ENCODE data around the gene ZMYND10. TPM values are rescaled to one million over a fixed set of nuclear protein-coding genes. Genes with fewer than 3 reads are reported as not detected.

ZMYND10 gene
- polyA plus RNA-seq, 4 donors = 3.1 to 5.1 (median 4.4) TPM

- DNase-seq (ENCODE audit: low read depth in 4 of 4, low spot score in 2 of 4) = peak; percentile 83 to 95 (median 91)
Measured at GRCh38 chr3:50292159-50293078, 53.1 kb downstream of the ZMYND10 start, which contains the start of gene IFRD2. Gene IFRD2 (minus strand): TSS chr3:50292429. CDS start chr3:50292274, 155 bp downstream.

Other genes with a start within 250 kb of the ZMYND10 start
- 100 to 1,000 TPM in 1 of 4 donors, 10 to 100 TPM in 3; 68.6 to 101 (median 80.4) TPM for gene SEMA3F, start 190.4 kb downstream of the ZMYND10 start, polyA plus RNA-seq (ENCODE audit: insufficient read length in 4 of 4)
- not detected for gene GNAT1, start 154.1 kb downstream of the ZMYND10 start, polyA plus RNA-seq (ENCODE audit: insufficient read length in 4 of 4)
- 1 to 10 TPM; 4.4 to 8.4 (median 7.8) TPM for gene SLC38A3, start 140.5 kb downstream of the ZMYND10 start, polyA plus RNA-seq (ENCODE audit: insufficient read length in 4 of 4)
- 100 to 1,000 TPM; 176 to 232 (median 220) TPM for gene GNAI2, start 109.5 kb downstream of the ZMYND10 start, polyA plus RNA-seq (ENCODE audit: insufficient read length in 4 of 4)
- gene SEMA3B, start 76.6 kb downstream of the ZMYND10 start, polyA plus RNA-seq (ENCODE audit: insufficient read length in 4 of 4) = 100 to 1,000 TPM in 3 of 4 donors, 10 to 100 TPM in 1; 71.0 to 119 (median 108) TPM
- under 1 TPM; 0.25 to 0.82 (median 0.53) TPM for gene LSMEM2, start 66.6 kb downstream of the ZMYND10 start, polyA plus RNA-seq (ENCODE audit: insufficient read length in 4 of 4)
- 10 to 100 TPM; 34.8 to 51.9 (median 48.5) TPM for gene IFRD2, start 53.3 kb downstream of the ZMYND10 start, polyA plus RNA-seq (ENCODE audit: insufficient read length in 4 of 4)
- gene HYAL3, start 46.3 kb downstream of the ZMYND10 start, polyA plus RNA-seq (ENCODE audit: insufficient read length in 4 of 4) = 1 to 10 TPM; 2.8 to 4.3 (median 3.6) TPM
- gene NAA80, start 46.3 kb downstream of the ZMYND10 start, polyA plus RNA-seq (ENCODE audit: insufficient read length in 4 of 4) = 10 to 100 TPM in 2 of 4 donors, 1 to 10 TPM in 2; 7.3 to 13.0 (median 10.3) TPM
- 1 to 10 TPM; 6.4 to 7.8 (median 7.4) TPM for gene HYAL1, start 42.2 kb downstream of the ZMYND10 start, polyA plus RNA-seq (ENCODE audit: insufficient read length in 4 of 4)
- 100 to 1,000 TPM in 1 of 4 donors, 10 to 100 TPM in 3; 63.2 to 101 (median 74.4) TPM for gene HYAL2, start 23.0 kb downstream of the ZMYND10 start, polyA plus RNA-seq (ENCODE audit: insufficient read length in 4 of 4)
- 10 to 100 TPM; 23.8 to 32.6 (median 25.6) TPM for gene TUSC2, start 17.5 kb downstream of the ZMYND10 start, polyA plus RNA-seq (ENCODE audit: insufficient read length in 4 of 4)
- gene RASSF1, start 4.9 kb downstream of the ZMYND10 start, polyA plus RNA-seq (ENCODE audit: insufficient read length in 4 of 4) = 10 to 100 TPM; 16.7 to 22.7 (median 21.2) TPM
- 10 to 100 TPM; 30.1 to 33.1 (median 32.2) TPM for gene NPRL2, start 5.0 kb upstream of the ZMYND10 start, polyA plus RNA-seq (ENCODE audit: insufficient read length in 4 of 4)
- 10 to 100 TPM; 13.7 to 17.7 (median 15.0) TPM for gene CYB561D2, start 5.1 kb upstream of the ZMYND10 start, polyA plus RNA-seq (ENCODE audit: insufficient read length in 4 of 4)
- 10 to 100 TPM; 33.8 to 52.1 (median 42.6) TPM for gene TMEM115, start 13.8 kb upstream of the ZMYND10 start, polyA plus RNA-seq (ENCODE audit: insufficient read length in 4 of 4)
- 10 to 100 TPM; 13.3 to 18.6 (median 16.3) TPM for gene CACNA2D2, start 157.9 kb upstream of the ZMYND10 start, polyA plus RNA-seq (ENCODE audit: insufficient read length in 4 of 4)
- 10 to 100 TPM; 15.4 to 20.8 (median 17.4) TPM for gene C3orf18, start 222.0 kb upstream of the ZMYND10 start, polyA plus RNA-seq (ENCODE audit: insufficient read length in 4 of 4)
- 10 to 100 TPM; 18.7 to 32.1 (median 25.6) TPM for gene HEMK1, start 223.8 kb upstream of the ZMYND10 start, polyA plus RNA-seq (ENCODE audit: insufficient read length in 4 of 4)

All from left renal cortex interstitium (tissue), 4 donors.